MM.1S (cell line): ENCODE results near the gene WSB1.
"Not testable (repeated sequence)": the region's sequence is repeated elsewhere in the genome, so short reads cannot be mapped to it uniquely, and the experiment has no call there.

Source experiments
- DNase-seq: peaks from one replicate; pipeline ENCODE4 v3.0.0-alpha.2; 2015
- H2AFZ ChIP-seq: fragments of 300-600 bp; sonication (generic); 2 replicates; pipeline ENCODE4 v1.6.0; 2016; ENCODE audit warnings: antibody characterized with exemption, low read length
- H3F3A ChIP-seq: fragments of 300-600 bp; sonication (generic); 2 replicates; pipeline ENCODE4 v1.6.1; 2016; ENCODE audit warnings: mild to moderate bottlenecking, antibody characterized with exemption, low read length, moderate library complexity, mixed read lengths; ENCODE audit not compliant: insufficient read depth
- H3K27ac ChIP-seq: fragments of 300-600 bp; sonication (generic); 2 replicates; pipeline ENCODE4 v1.5.1; 2016; ENCODE audit warnings: mild to moderate bottlenecking, low read length
- H3K27me3 ChIP-seq: fragments of 300-600 bp; sonication (generic); replicated peaks from 2 replicates; pipeline ENCODE4 v1.6.0; 2016; ENCODE audit warnings: low read length; ENCODE audit not compliant: insufficient read depth
- H3K36me3 ChIP-seq: fragments of 300-600 bp; sonication (generic); replicated peaks from 2 replicates; pipeline ENCODE4 v1.6.1; 2016; ENCODE audit warnings: mild to moderate bottlenecking, low read length, mixed read lengths; ENCODE audit not compliant: insufficient read depth
- H3K4me1 ChIP-seq: fragments of 300-600 bp; sonication (generic); 2 replicates; pipeline ENCODE4 v1.6.1; 2016; ENCODE audit warnings: low read length, mixed read lengths
- H3K4me2 ChIP-seq: fragments of 300-600 bp; sonication (generic); 2 replicates; pipeline ENCODE4 v1.6.0; 2016; ENCODE audit warnings: low read depth, low read length
- H3K4me3 ChIP-seq: fragments of 300-600 bp; sonication (generic); 2 replicates; pipeline ENCODE4 v1.5.1; 2016; ENCODE audit warnings: low read length, mixed read lengths
- H3K79me2 ChIP-seq: fragments of 300-600 bp; sonication (generic); 2 replicates; pipeline ENCODE4 v1.6.1; 2016; ENCODE audit warnings: mixed run types, low read length, mixed read lengths
- H3K9ac ChIP-seq: fragments of 300-600 bp; sonication (generic); 2 replicates; pipeline ENCODE4 v1.6.1; 2016; ENCODE audit warnings: low read length, mixed read lengths
- H3K9me2 ChIP-seq: fragments of 300-600 bp; sonication (generic); replicated peaks from 2 replicates; pipeline ENCODE4 v1.6.1; 2016; ENCODE audit warnings: mild to moderate bottlenecking, low read length, mixed read lengths; ENCODE audit not compliant: insufficient read depth
- H3K9me3 ChIP-seq: fragments of 300-600 bp; sonication (generic); replicated peaks from 2 replicates; pipeline ENCODE4 v1.6.1; 2016; ENCODE audit warnings: mild to moderate bottlenecking, low read length, mixed read lengths; ENCODE audit not compliant: insufficient read depth
- H4K20me1 ChIP-seq: fragments of 300-600 bp; sonication (generic); 2 replicates; pipeline ENCODE4 v1.6.1; 2016; ENCODE audit warnings: mild to moderate bottlenecking, low read length, moderate library complexity, mixed read lengths; ENCODE audit not compliant: insufficient read depth
- CTCF ChIP-seq: fragments of 300-600 bp; sonication (generic); IDR thresholded peaks from 2 replicates; pipeline ENCODE4 v1.5.1; 2016; ENCODE audit warnings: antibody characterized with exemption, low read length, mixed read lengths
- EZH2 ChIP-seq: fragments of 300-600 bp; sonication (generic); optimal IDR thresholded peaks from 2 replicates; pipeline ENCODE3; 2017; ENCODE audit warnings: low read depth, mild to moderate bottlenecking, antibody characterized with exemption, low read length, mixed read lengths
- EZH2phosphoT487 ChIP-seq: fragments of 300-600 bp; sonication (generic); IDR thresholded peaks from 2 replicates; pipeline ENCODE4 v1.6.1; 2018; ENCODE audit warnings: antibody characterized with exemption, low read length

Gene WSB1

DNA sequence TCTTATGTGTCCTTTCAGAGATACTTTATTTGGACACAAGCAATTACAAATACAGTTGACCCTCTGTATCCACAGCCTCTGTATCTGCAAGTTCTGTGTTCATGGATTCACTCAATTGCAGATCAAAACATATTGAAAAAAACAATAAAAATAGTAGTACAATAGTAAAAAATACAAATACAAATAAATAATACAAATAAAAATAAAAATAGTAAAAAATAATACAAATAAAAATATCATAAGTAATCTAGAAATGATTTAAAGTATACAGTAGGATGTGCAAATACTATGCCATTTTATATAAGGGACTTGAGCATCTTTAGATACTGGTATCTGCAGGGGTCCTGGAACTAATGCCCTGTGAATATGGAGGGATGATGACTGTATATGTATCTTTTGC, 47.4 kb upstream of the WSB1 start:
- Histone ChIP-seq H4K20me1 (no peaks in the 10 kb centered on the region), H3K9me3 (no peaks in the 10 kb centered on the region), H3K27ac (no peak overlapping the region), H3K9me2 (no peaks in the 10 kb centered on the region), H3K36me3 (no peaks in the 10 kb centered on the region), H3K4me2 (no peak overlapping the region), H3K79me2 (no peaks in the 10 kb centered on the region), H3K4me1 (peaks cover 4% of the 10 kb centered on the region), H3F3A (no peaks in the 10 kb centered on the region), H3K27me3 (no peaks in the 10 kb centered on the region), H2AFZ (no peak overlapping the region), H3K4me3 (no peak overlapping the region), H3K9ac (no peak overlapping the region)
- DNase-seq: no peak
- no peak for TF ChIP-seq CTCF
- TF ChIP-seq EZH2phosphoT487: no peak
- no peak for TF ChIP-seq EZH2

DNA sequence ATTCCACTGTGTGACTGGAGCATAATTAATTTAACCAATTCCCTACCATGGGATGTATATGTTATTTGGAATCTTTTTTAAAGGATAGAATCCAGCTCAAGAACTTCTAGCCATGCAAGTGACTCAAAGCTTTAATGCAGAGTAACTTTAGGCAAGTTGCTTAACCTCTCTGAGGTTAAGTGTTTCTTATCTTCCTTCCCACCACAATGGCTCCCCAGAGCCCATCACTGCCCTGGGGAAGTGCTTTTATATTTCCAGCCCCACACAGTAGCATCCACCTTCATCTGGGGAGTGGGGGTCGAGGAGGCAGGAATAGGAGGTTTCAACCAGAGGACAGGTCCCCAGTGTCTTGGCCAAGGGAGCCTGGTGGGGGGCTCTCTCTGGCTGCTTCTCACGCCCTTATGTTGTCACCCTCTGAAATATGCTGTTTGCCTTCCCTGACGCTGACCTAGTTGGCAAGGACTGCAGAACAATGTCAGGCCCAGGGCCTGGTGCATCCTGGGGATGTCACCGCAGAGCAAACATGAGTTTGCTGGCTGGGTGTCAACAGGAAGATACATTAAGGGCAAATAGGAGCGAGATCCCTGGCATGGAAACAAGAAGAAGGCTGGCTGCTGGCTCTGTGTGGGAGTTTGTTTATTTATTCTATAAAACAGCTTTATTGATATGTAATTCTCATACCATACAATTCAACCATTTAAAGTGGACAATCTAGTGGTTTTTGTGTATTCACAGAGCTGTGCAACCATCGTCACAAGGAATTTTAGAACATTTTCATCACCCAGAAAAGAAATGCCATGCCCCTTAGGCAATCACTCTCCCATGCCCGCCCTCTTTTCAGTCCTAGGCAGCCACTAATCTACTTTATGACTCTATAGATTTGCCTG, 46.6 kb upstream of the WSB1 start:
- no peak for DNase-seq
- H3K36me3 ChIP-seq: no peaks in the 10 kb centered on the region
- H3K27ac ChIP-seq: no peak overlapping the region
- no peaks in the 10 kb centered on the region for H3K27me3 ChIP-seq
- TF ChIP-seq EZH2phosphoT487 (no peak), CTCF (no peak), EZH2 (no peak)
- H3K4me1 ChIP-seq: peaks cover 4% of the 10 kb centered on the region
- no peak overlapping the region for H2AFZ ChIP-seq
- H3F3A ChIP-seq: no peaks in the 10 kb centered on the region
- H3K9me2 ChIP-seq: no peaks in the 10 kb centered on the region
- H3K4me3 ChIP-seq: no peak overlapping the region
- no peaks in the 10 kb centered on the region for H3K9me3 ChIP-seq
- no peaks in the 10 kb centered on the region for H4K20me1 ChIP-seq
- H3K9ac ChIP-seq: no peak overlapping the region
- H3K79me2 ChIP-seq: no peaks in the 10 kb centered on the region
- no peak overlapping the region for H3K4me2 ChIP-seq

GRCh38 chr17:27247958-27248342, 46.0 kb upstream of the WSB1 start:
- Histone ChIP-seq H3K4me3 (no peak overlapping the region), H3K36me3 (no peaks in the 10 kb centered on the region), H3K4me1 (peaks cover 4% of the 10 kb centered on the region), H4K20me1 (no peaks in the 10 kb centered on the region), H3K27me3 (no peaks in the 10 kb centered on the region), H3F3A (no peaks in the 10 kb centered on the region), H3K9me3 (no peaks in the 10 kb centered on the region), H3K9ac (no peak overlapping the region), H3K9me2 (no peaks in the 10 kb centered on the region), H3K27ac (no peak overlapping the region), H3K4me2 (no peak overlapping the region), H2AFZ (no peak overlapping the region), H3K79me2 (no peaks in the 10 kb centered on the region)
- DNase-seq: no peak
- no peak for TF ChIP-seq CTCF

GRCh38 chr17:27250791-27251190, 43.1 kb upstream of the WSB1 start:
- H3K4me1 ChIP-seq, H3K9me2 ChIP-seq, H3K9me3 ChIP-seq, DNase-seq, H3K4me3 ChIP-seq, H3K79me2 ChIP-seq, H3K36me3 ChIP-seq, H4K20me1 ChIP-seq, H3K27me3 ChIP-seq, H3F3A ChIP-seq, H2AFZ ChIP-seq, H3K4me2 ChIP-seq, H3K27ac ChIP-seq, H3K9ac ChIP-seq: not testable (repeated sequence)

DNA sequence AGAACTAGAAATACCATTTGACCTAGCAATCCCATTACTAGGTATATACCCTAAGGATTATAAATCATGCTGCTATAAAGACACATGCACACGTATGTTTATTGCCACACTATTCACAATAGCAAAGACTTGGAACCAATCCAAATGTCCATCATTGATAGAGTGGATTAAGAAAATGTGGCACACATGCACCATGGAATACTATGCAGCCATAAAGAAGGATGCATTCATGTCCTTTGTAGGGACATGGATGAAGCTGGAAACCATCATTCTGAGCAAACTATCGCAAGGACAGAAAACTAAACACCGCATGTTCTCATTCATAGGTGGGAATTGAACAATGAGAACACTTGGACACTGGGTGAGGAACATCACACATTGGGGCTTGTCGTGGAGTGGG, 39.1 kb upstream of the WSB1 start:
- H2AFZ ChIP-seq, DNase-seq, H3K4me3 ChIP-seq, H3K9ac ChIP-seq, H3K4me2 ChIP-seq, H3K9me2 ChIP-seq, H3K27ac ChIP-seq, H3K27me3 ChIP-seq, H3K9me3 ChIP-seq, H3K36me3 ChIP-seq, H3F3A ChIP-seq, H4K20me1 ChIP-seq, H3K4me1 ChIP-seq, H3K79me2 ChIP-seq: not testable (repeated sequence)
